H1 (cell line): Measurements from ENCODE around the gene TLE3. TPM values are rescaled to one million over a fixed set of nuclear protein-coding genes. Genes with fewer than 3 reads are reported as not detected.

Experiments
- CTCF ChIA-PET: fragments of 300-600 bp; sonication (Branson Sonifier 250); formaldehyde crosslinking; loops from one replicate; lab custom pipeline; 2021; ENCODE audit not compliant: partially characterized antibody; lab: Charles Lee
- POLR2A ChIA-PET: fragments of 300-600 bp; sonication (Branson Sonifier 250); formaldehyde crosslinking; loops from one replicate; lab custom pipeline; 2021; ENCODE audit warnings: inconsistent platforms; ENCODE audit not compliant: partially characterized antibody; lab: Charles Lee
- DNase-seq, 2 experiments: peaks; one replicate each; pipeline versions ENCODE4 v3.0.0 to v3.0.0-alpha.2; 2010 to 2022; ENCODE audit warnings: low spot score in 2 of 2, low read depth in 1 of 2, mixed read lengths in 1 of 2
- FAIRE-seq: peaks from 2 replicates; lab custom pipeline; 2011; peaks lifted over from hg19 to GRCh38; lab: Jason Lieb, UNC
- H2AFZ ChIP-seq: 2 replicates; pipeline ENCODE4 v1.8.1; 2012; ENCODE audit warnings: low read length, inconsistent platforms
- H2AK5ac ChIP-seq: 2 replicates; pipeline ENCODE4 v1.6.1; 2013; ENCODE audit warnings: low read depth, low read length
- H2BK120ac ChIP-seq: replicated peaks from 2 replicates; pipeline ENCODE3; 2013; ENCODE audit warnings: low read depth, low read length, inconsistent platforms
- H2BK12ac ChIP-seq: 2 replicates; pipeline ENCODE4 v1.6.1; 2013; ENCODE audit warnings: low read depth, low read length
- H2BK15ac ChIP-seq: 2 replicates; pipeline ENCODE4 v1.6.1; 2013; ENCODE audit warnings: low read length
- H2BK20ac ChIP-seq: 2 replicates; pipeline ENCODE4 v1.6.1; 2013; ENCODE audit warnings: low read length
- H2BK5ac ChIP-seq: 2 replicates; pipeline ENCODE4 v1.6.1; 2013; ENCODE audit warnings: low read depth, low read length
- H3K14ac ChIP-seq: 2 replicates; pipeline ENCODE4 v1.6.1; 2013; ENCODE audit warnings: inconsistent platforms; ENCODE audit not compliant: insufficient read length
- H3K18ac ChIP-seq: 2 replicates; pipeline ENCODE4 v1.6.1; 2013; ENCODE audit warnings: low read length; ENCODE audit errors: extremely low read depth
- H3K23ac ChIP-seq: 2 replicates; pipeline ENCODE4 v1.6.1; 2013; ENCODE audit warnings: inconsistent platforms; ENCODE audit not compliant: insufficient read length
- H3K23me2 ChIP-seq: 2 replicates; pipeline ENCODE4 v1.6.1; 2013; ENCODE audit warnings: low read depth, low read length
- H3K27ac ChIP-seq: 2 replicates; pipeline ENCODE4 v1.6.1; 2011; ENCODE audit warnings: low read depth, low read length, inconsistent platforms
- H3K27me3 ChIP-seq, 4 experiments: replicated peaks in 1 of 4; 1 replicate in 1 of 4; 2 replicates in 3 of 4; pipeline versions ENCODE4 v1.6.1 to v1.8.1; 2011 to 2013; ENCODE audit warnings: low read length in 3 of 4, mild to moderate bottlenecking in 3 of 4, inconsistent platforms in 2 of 4, mixed read lengths in 2 of 4, moderate library complexity in 1 of 4; ENCODE audit not compliant: control insufficient read depth in 3 of 4, insufficient read depth in 3 of 4; ENCODE audit errors: extremely low read depth in 1 of 4
- H3K36me3 ChIP-seq, 4 experiments: 2 replicates each; pipeline versions ENCODE4 v1.6.1 to v1.8.1; 2011 to 2013; ENCODE audit warnings: mild to moderate bottlenecking in 4 of 4, low read length in 3 of 4, moderate library complexity in 2 of 4, control low read depth in 1 of 4, inconsistent platforms in 1 of 4; ENCODE audit not compliant: insufficient read depth in 4 of 4, control insufficient read depth in 2 of 4
- H3K4ac ChIP-seq: replicated peaks from 2 replicates; pipeline ENCODE3; 2013; ENCODE audit warnings: low read length, low read depth, mixed read lengths, inconsistent platforms; ENCODE audit not compliant: insufficient read length
- H3K4me1 ChIP-seq, 4 experiments: replicated peaks in 1 of 4; 1 replicate in 1 of 4; 2 replicates in 3 of 4; pipeline versions ENCODE4 v1.6.1 to v1.8.1; 2011 to 2013; ENCODE audit warnings: low read length in 3 of 4, inconsistent platforms in 2 of 4, mixed read lengths in 1 of 4; ENCODE audit not compliant: insufficient read depth in 4 of 4, control insufficient read depth in 3 of 4
- H3K4me2 ChIP-seq, 2 experiments: 2 replicates each; pipeline versions ENCODE4 v1.6.1 to v1.8.1; 2011 to 2013; ENCODE audit warnings: low read depth in 2 of 2, low read length in 2 of 2, control low read depth in 1 of 2, inconsistent platforms in 1 of 2, mild to moderate bottlenecking in 1 of 2; ENCODE audit not compliant: insufficient read depth in 1 of 2
- H3K4me3 ChIP-seq, 4 experiments: fragments of 200-600, 300-600 bp in 1 of 4; sonication (generic), shearing (Covaris generic), sonication (Bioruptor Twin) in 1 of 4; 2 replicates each; pipeline versions ENCODE4 v1.5.1 to v1.8.1; 2011 to 2016; ENCODE audit warnings: low read length in 4 of 4, low read depth in 3 of 4, control low read depth in 2 of 4, inconsistent platforms in 2 of 4, mild to moderate bottlenecking in 2 of 4, mixed read lengths in 1 of 4, moderate library complexity in 1 of 4; ENCODE audit not compliant: insufficient read depth in 2 of 4; ENCODE audit errors: extremely low read depth in 1 of 4
- H3K56ac ChIP-seq: replicated peaks from 2 replicates; pipeline ENCODE3; 2013; ENCODE audit warnings: low read depth, mild to moderate bottlenecking, mixed read lengths, low read length, inconsistent platforms; ENCODE audit not compliant: insufficient read length
- H3K79me1 ChIP-seq: 2 replicates; pipeline ENCODE4 v1.6.1; 2013; ENCODE audit warnings: low read depth, low read length, control low read depth
- H3K79me2 ChIP-seq, 2 experiments: 2 replicates each; pipeline versions ENCODE4 v1.6.1 to v1.8.1; 2012 to 2013; ENCODE audit warnings: low read length in 2 of 2, mild to moderate bottlenecking in 2 of 2, inconsistent platforms in 1 of 2; ENCODE audit not compliant: insufficient read depth in 2 of 2, control insufficient read depth in 1 of 2
- H3K9ac ChIP-seq, 4 experiments: replicated peaks in 1 of 4; 1 replicate in 1 of 4; 2 replicates in 3 of 4; pipeline versions ENCODE4 v1.6.1 to v1.8.1; 2011 to 2013; ENCODE audit warnings: low read depth in 3 of 4, low read length in 3 of 4, control low read depth in 2 of 4, mild to moderate bottlenecking in 2 of 4, moderate library complexity in 2 of 4, inconsistent platforms in 1 of 4; ENCODE audit errors: extremely low read depth in 1 of 4
- H3K9me3 ChIP-seq, 2 experiments: 2 replicates each; pipeline versions ENCODE4 v1.6.1 to v1.8.1; 2012 to 2013; ENCODE audit warnings: mild to moderate bottlenecking in 2 of 2, moderate library complexity in 2 of 2, control low read depth in 1 of 2, inconsistent platforms in 1 of 2, low read depth in 1 of 2, low read length in 1 of 2, mixed read lengths in 1 of 2; ENCODE audit not compliant: insufficient read depth in 2 of 2
- H4K20me1 ChIP-seq, 2 experiments: replicated peaks in 1 of 2; 2 replicates each; pipeline versions ENCODE3 to v1.8.1; 2011 to 2013; ENCODE audit warnings: inconsistent platforms in 2 of 2, low read length in 2 of 2, mild to moderate bottlenecking in 1 of 2; ENCODE audit not compliant: insufficient read depth in 2 of 2, control insufficient read depth in 1 of 2
- H4K5ac ChIP-seq: 2 replicates; pipeline ENCODE4 v1.6.1; 2013; ENCODE audit warnings: low read length, low read depth, mixed read lengths, inconsistent platforms; ENCODE audit not compliant: insufficient read length
- H4K8ac ChIP-seq: 2 replicates; pipeline ENCODE4 v1.8.0; 2013; ENCODE audit warnings: mild to moderate bottlenecking, moderate library complexity, low read length, inconsistent platforms; ENCODE audit not compliant: insufficient read depth; ENCODE audit errors: extremely low read depth
- H4K91ac ChIP-seq: replicated peaks from 2 replicates; pipeline ENCODE3; 2013; ENCODE audit warnings: low read length, mixed read lengths, inconsistent platforms; ENCODE audit not compliant: insufficient read length
- ASH2L ChIP-seq: fragments of 200-600, 300-600 bp; sonication (generic); IDR thresholded peaks from one replicate; pipeline ENCODE4 v1.7.1; 2017; ENCODE audit warnings: low read length
- CBX5 ChIP-seq: fragments of 300-800, 300-1000 bp; sonication (generic); IDR thresholded peaks from 2 replicates; pipeline ENCODE4 v1.7.1; 2016; ENCODE audit warnings: antibody characterized with exemption, low read length, low read depth
- CHD1 ChIP-seq: IDR thresholded peaks from 2 replicates; pipeline ENCODE4 v1.6.1; 2012; ENCODE audit warnings: low read depth, low read length, improper control_type of control experiment
- NANOG ChIP-seq: IDR thresholded peaks from 2 replicates; pipeline ENCODE4 v1.6.1; 2011; ENCODE audit warnings: low read length, low read depth, mild to moderate bottlenecking, inconsistent platforms; ENCODE audit not compliant: insufficient read depth, poor library complexity, severe bottlenecking
- RBBP5 ChIP-seq: IDR thresholded peaks from 2 replicates; pipeline ENCODE4 v1.7.1; 2012; ENCODE audit warnings: low read depth, mild to moderate bottlenecking, inconsistent platforms, low read length, moderate library complexity, borderline replicate concordance
- SP1 ChIP-seq: IDR thresholded peaks from 2 replicates; pipeline ENCODE4 v1.6.1; 2011; ENCODE audit warnings: low read depth, low read length
- SP4 ChIP-seq: IDR thresholded peaks from 2 replicates; pipeline ENCODE4 v1.6.1; 2012; ENCODE audit warnings: low read length, inconsistent platforms
- YY1 ChIP-seq: IDR thresholded peaks from 2 replicates; pipeline ENCODE4 v1.6.1; 2011; ENCODE audit warnings: low read depth, mild to moderate bottlenecking, low read length
- WGBS, 2 experiments: shearing (Covaris generic) in 1 of 2; methylation state at CpG; one replicate each; pipeline versions ENCODE4 v1.1.6 to v1.1.7; 2013 to 2015; ENCODE audit warnings: low lambda C conversion rate in 2 of 2, mixed read lengths in 2 of 2, inconsistent platforms in 1 of 2, low coverage in 1 of 2, missing lambda C conversion rate in 1 of 2; ENCODE audit not compliant: insufficient replicate concordance in 2 of 2, insufficient coverage in 1 of 2, insufficient read length in 1 of 2; ENCODE audit errors: extremely low coverage in 1 of 2, missing lambda C conversion rate in 1 of 2; 5-methylcytosine and 5-hydroxymethylcytosine counted together
- polyA plus RNA-seq, 7 experiments: library from polyadenylated mRNA; depleted of rRNA in 3 of 7; stranded (reverse) in 5 of 7; unstranded in 2 of 7; fragments of >200 nt in 5 of 7; fragments of 200-250 nt in 2 of 7; gene quantifications; 1 replicate in 5 of 7; 2 replicates in 1 of 7; 4 replicates in 1 of 7; pipeline versions ENCODE4 v1.2.1 to v1.2.3, GENCODE V29; 2011 to 2013; ENCODE audit warnings: missing spikeins in 2 of 7, mixed read lengths in 2 of 7
- total RNA-seq: library from RNA; stranded (reverse); fragmentation: NEBNext Ultra II Directional; extraction: Animal tissue kit (Norgen Biotek cat#: 25700); gene quantifications from 2 replicates; pipeline ENCODE4 v1.2.1, GENCODE V29; 2021
- TF ChIP-seq, protein P1 (sequence below): IDR thresholded peaks from 2 replicates; pipeline ENCODE4 v1.6.1; 2012; ENCODE audit warnings: inconsistent platforms

TLE3 gene
- total and polyA plus RNA-seq, 2 of the 8 experiments (the other 6 are each of a cell fraction or from before 2014, with no cell fraction given) = 25.1 to 61.2 TPM

DNA sequence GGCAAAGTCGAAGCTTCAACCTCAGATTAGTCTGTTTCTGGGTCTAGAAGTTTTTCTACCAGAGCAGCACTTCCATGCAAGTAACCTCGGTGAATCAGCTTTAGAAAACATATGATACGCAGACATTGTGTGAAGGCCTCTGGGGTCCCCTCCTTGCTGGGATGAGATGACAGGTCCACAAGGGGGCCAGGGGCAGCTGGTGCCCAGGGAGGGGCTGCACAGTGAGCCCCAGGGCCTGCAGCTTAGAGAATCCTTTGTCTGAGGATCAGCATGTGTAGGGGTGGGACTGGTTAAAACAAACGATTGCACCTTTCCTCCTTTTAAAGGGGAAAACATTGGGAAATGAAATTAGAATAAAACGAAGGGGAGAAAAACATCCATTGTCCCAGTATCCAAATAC is 47.5 kb upstream of the TLE3 start:
- H3K18ac ChIP-seq = no peak overlapping the region
- H3K4me2 ChIP-seq = no peak overlapping the region
- ChIA-PET POLR2A (interaction anchor here (1.4 to 4.4 kb wide), 2 partner anchors 44 to 46 kb away, joined by 4 to 18 read pairs; partner anchors contain the start of gene TLE3), CTCF (interaction anchor here (0.8 to 1.9 kb wide), 6 partner anchors 9 to 115 kb away, joined by 3 to 7 read pairs (median 4); no protein-coding TSS in a partner anchor)
- no peaks in the 10 kb centered on the region for H3K36me3 ChIP-seq
- no peak overlapping the region for H2AFZ ChIP-seq
- no peak overlapping the region for H4K91ac ChIP-seq
- no peak overlapping the region for H3K4ac ChIP-seq
- TF ChIP-seq CHD1 = no peak
- TF ChIP-seq ASH2L = no peak
- no peak for TF ChIP-seq NANOG
- TF ChIP-seq SP4 = no peak
- no peak for TF ChIP-seq YY1
- TF ChIP-seq RBBP5 = no peak
- TF ChIP-seq, protein P1, sequence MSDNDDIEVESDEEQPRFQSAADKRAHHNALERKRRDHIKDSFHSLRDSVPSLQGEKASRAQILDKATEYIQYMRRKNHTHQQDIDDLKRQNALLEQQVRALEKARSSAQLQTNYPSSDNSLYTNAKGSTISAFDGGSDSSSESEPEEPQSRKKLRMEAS = no peak
- TF ChIP-seq SP1 = no peak
- no peak for TF ChIP-seq CBX5
- H2BK20ac ChIP-seq = no peak overlapping the region
- no peak overlapping the region for H2BK120ac ChIP-seq
- H2BK5ac ChIP-seq = no peak overlapping the region
- no peaks in the 10 kb centered on the region for H3K79me1 ChIP-seq
- DNase-seq (no peak), FAIRE-seq (no peak)
- no peak overlapping the region for H3K56ac ChIP-seq
- H3K9ac ChIP-seq = no peak overlapping the region
- no peak overlapping the region for H2AK5ac ChIP-seq
- H3K23me2 ChIP-seq = no peaks in the 10 kb centered on the region
- H2BK15ac ChIP-seq = no peak overlapping the region
- H3K79me2 ChIP-seq = no peaks in the 10 kb centered on the region
- 69% methylated on average over 5 of the region's 5 CpGs; no CpG with 5 or more reads in 1 of the 2 experiments for WGBS, 2 experiments
- no peak overlapping the region for H3K14ac ChIP-seq
- H4K5ac ChIP-seq = no peak overlapping the region
- H3K9me3 ChIP-seq = no peaks in the 10 kb centered on the region
- H3K23ac ChIP-seq = no peak overlapping the region
- H3K27ac ChIP-seq = no peak overlapping the region
- no peak overlapping the region for H3K4me3 ChIP-seq
- H3K4me1 ChIP-seq = peaks cover 0 to 12% (median 6%) of the 10 kb centered on the region in 4 experiments; a peak in 6 of 7 replicates
- no peak overlapping the region for H2BK12ac ChIP-seq
- H4K20me1 ChIP-seq = no peaks in the 10 kb centered on the region
- 0 out of 7 replicates have a peak, but pooled peaks cover 0 to 2% (median 0%) of the 10 kb centered on the region in 4 experiments for H3K27me3 ChIP-seq
- no peak overlapping the region for H4K8ac ChIP-seq
